HG03135 (cell line): ENCODE data around the gene RASGRP2.

ENCODE experiments used
- ATAC-seq: cut with Tn5 transposase; IDR thresholded peaks from one replicate; pipeline ENCODE4 v1.9.1; 2021; ENCODE audit warnings: mild to moderate bottlenecking, moderate library complexity; ENCODE audit not compliant: unreplicated experiment

The RASGRP2 gene

DNA sequence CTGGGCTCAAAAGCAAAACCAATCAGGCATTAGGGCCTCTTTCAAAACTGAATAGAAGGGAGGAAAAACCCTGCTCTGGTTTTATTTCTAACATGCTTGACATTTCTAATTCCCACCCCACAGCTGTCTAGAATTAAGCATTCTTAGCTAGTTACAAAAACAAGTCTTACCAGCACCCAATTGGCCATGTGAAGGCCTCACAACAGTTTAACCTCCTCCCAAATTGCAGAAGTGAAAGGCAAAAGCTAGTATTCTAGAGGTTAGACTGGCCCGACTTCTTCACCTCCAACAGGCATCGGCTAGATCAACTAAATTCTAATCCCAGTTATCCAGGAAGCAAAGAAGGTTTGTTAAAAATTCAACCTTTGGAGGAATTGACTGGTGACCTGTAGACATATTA, 27.9 kb upstream of the RASGRP2 start:
- ATAC-seq, result no peak

DNA sequence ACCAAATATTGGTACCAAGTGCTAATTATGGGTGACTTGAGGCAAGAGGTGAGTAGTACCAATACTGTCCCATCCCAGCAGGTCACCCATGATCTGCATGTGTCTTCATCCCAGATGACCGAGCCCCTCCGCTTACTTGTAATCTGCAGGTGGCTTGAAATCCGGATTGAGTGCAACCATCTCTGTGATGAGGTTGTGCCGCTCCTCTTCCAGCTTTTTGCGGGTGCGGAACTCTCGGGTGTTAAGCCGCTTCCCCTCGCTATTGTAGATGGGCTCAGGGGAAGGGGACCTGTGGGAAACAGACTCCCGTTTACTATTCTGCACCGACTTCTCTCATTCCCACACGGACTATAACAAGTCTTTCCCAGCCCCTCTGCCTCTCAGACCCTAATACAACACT, 26.2 kb upstream of the RASGRP2 start:
- no peak for ATAC-seq

- no peak for ATAC-seq
Measured at GRCh38 chr11:64769283-64769682, 25.3 kb upstream of the RASGRP2 start.

- ATAC-seq, result no peak
Measured at GRCh38 chr11:64768300-64768694, 24.4 kb upstream of the RASGRP2 start.

GRCh38 chr11:64767344-64768299, 23.7 kb upstream of the RASGRP2 start:
- no peak for ATAC-seq

- ATAC-seq, result no peak
Measured at GRCh38 chr11:64766881-64767280, 22.9 kb upstream of the RASGRP2 start.

GRCh38 chr11:64765851-64766665, 22.1 kb upstream of the RASGRP2 start:
- no peak for ATAC-seq

GRCh38 chr11:64765291-64765850, 21.4 kb upstream of the RASGRP2 start:
- ATAC-seq, result no peak

- ATAC-seq, result no peak
Measured at GRCh38 chr11:64764753-64765152, 20.8 kb upstream of the RASGRP2 start.

DNA sequence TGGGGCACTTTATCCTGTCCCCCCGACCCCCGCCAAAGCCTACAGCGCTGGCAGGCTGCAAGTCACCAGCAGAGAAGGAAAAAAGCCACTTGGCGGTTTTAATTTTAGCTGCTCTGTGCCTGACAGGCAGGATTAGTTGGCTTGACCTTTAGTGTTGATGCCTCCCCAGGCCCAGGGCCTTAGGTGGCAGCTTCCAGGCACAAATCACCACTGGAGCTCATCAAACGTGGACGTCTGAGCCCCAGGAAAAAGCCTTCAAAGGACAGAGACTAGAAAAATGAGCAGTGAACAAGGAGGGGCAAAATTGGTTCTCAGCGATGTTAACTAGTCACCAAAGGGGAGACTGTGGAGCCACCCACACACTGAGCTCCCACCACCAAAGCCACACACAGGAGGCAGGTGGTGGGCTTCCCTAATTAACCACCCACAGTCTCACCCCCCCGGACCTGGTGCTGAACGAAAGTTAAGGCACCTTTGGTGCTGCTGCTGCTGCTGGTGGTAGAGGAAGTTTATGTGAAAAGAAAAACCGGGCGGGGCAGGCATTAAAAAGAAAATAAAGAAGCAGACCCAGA, 20.2 kb upstream of the RASGRP2 start:
- ATAC-seq, result no peak

- no peak for ATAC-seq
Measured at GRCh38 chr11:64763526-64764039, 19.6 kb upstream of the RASGRP2 start.

GRCh38 chr11:64762674-64763525, 19.0 kb upstream of the RASGRP2 start:
- no peak for ATAC-seq

DNA sequence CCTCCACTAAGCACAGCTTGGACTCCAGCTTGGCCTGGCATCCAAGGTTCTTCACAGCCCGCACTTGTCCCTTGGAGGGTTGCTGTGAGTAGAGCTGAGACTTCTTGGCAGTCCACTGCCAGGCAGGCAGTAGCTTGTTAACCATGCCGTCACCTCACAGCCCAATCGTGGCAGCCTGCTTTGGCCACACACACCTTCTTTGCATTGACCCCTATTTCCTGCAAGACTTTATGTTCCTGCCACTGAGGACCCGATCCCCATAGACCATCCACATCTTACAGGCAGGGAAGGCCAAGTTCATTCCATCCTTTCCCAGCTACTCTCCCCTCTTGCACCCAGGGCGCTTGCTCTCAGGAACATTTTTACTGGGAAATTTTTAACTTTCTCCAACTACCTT, 18.3 kb upstream of the RASGRP2 start:
- no peak for ATAC-seq

GRCh38 chr11:64760759-64761420, 16.9 kb upstream of the RASGRP2 start:
- no peak for ATAC-seq

DNA sequence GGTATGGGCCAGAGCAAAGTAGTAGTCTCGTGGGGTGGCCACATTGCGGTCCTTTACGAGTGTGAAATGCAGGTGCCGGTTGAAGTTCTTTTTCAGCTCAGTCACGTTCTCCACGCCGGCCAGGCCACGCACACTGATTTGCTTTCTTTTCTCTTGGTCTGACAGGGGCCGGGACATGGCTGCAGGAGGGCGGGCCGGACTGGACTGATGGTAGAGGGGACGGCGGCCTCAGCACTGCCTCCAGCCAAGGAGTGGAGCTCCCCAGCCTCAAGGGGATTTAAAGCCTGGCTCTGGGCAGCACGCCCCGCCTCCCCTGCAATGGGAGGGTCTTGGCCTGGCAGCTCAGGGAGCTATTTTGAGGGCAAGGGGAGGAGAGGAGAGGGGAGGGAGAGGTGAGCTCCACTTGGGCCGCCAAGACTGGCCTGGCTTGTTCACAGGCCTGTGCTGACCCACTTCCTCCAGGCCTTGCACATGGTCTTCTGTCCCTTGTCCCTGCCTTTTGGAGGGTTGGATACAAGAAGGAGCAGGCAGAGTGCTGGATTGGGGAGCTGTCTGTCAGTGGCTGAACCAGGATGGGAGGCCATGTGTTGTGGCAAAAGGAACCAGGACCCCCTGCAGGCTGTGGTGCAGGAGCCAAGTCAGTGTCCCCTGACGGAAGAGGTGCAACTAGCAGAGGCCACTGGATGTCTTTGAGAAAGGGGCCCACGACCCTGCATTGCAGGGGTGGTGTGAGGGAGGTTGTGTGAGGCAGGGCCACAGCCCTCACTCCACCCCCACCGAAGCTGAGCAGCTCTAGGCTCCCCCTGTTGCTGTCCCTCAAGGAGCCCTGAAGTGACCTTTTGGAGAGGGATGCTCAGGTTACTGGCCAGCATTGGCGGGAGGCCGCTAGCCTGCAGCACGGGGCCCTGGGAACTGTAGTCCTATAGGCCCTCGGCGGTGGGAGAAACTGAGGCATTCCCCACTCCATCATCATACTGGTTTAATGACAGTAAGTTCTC, 16.1 kb upstream of the RASGRP2 start, which contains the start of gene PYGM:
PYGM (minus strand) TSS at position 253 of the 998 bp plus-strand sequence; CDS start at position 177, 76 bp downstream.
- ATAC-seq, result no peak

GRCh38 chr11:64759131-64759721, 15.3 kb upstream of the RASGRP2 start:
- no peak for ATAC-seq

- ATAC-seq, result no peak
Measured at GRCh38 chr11:64758330-64759079, 14.6 kb upstream of the RASGRP2 start.
